GM23338 (cell line): ENCODE data around the gene TMA7. TPM values are rescaled to one million over a fixed set of nuclear protein-coding genes. Genes with fewer than 3 reads are reported as not detected.

Source experiments
- ATAC-seq: fragments of 200-7000 bp; cut with Tn5 transposase; 3 replicates; pipeline ENCODE4 v1.9.1; 2020
- DNase-seq: peaks from one replicate; pipeline ENCODE4 v3.0.0-alpha.2; 2015; ENCODE audit warnings: low spot score
- H2AFZ ChIP-seq: fragments of 200-600 bp; sonication (generic); 2 replicates; pipeline ENCODE4 v1.8.0; 2016; ENCODE audit warnings: antibody characterized with exemption, mild to moderate bottlenecking, moderate library complexity
- H3F3A ChIP-seq: fragments of 200-600 bp; sonication (generic); replicated peaks from 2 replicates; pipeline ENCODE4 v1.8.0; 2017; ENCODE audit warnings: antibody characterized with exemption, mixed run types, low read depth
- H3K27ac ChIP-seq: fragments of 200-600 bp; sonication (generic); 2 replicates; pipeline ENCODE4 v1.6.1; 2016; ENCODE audit warnings: low read depth
- H3K27me3 ChIP-seq: fragments of 200-600 bp; sonication (generic); 2 replicates; pipeline ENCODE4 v1.8.0; 2016; ENCODE audit warnings: mild to moderate bottlenecking, mixed run types, moderate library complexity; ENCODE audit not compliant: insufficient read depth
- H3K36me3 ChIP-seq: fragments of 200-600 bp; sonication (generic); 2 replicates; pipeline ENCODE4 v1.8.0; 2016; ENCODE audit warnings: mild to moderate bottlenecking; ENCODE audit not compliant: insufficient read depth
- H3K4me1 ChIP-seq: fragments of 200-600 bp; sonication (generic); 2 replicates; pipeline ENCODE4 v1.8.0; 2016; ENCODE audit warnings: mild to moderate bottlenecking, moderate library complexity; ENCODE audit not compliant: insufficient read depth
- H3K4me2 ChIP-seq: fragments of 200-600 bp; sonication (generic); 2 replicates; pipeline ENCODE4 v1.7.1; 2017; ENCODE audit warnings: mixed run types
- H3K4me3 ChIP-seq: fragments of 200-600 bp; sonication (generic); 2 replicates; pipeline ENCODE4 v1.6.1; 2016; ENCODE audit warnings: mixed run types
- H3K79me2 ChIP-seq: fragments of 200-600 bp; sonication (generic); replicated peaks from 2 replicates; pipeline ENCODE4 v1.8.0; 2017; ENCODE audit warnings: mild to moderate bottlenecking; ENCODE audit not compliant: insufficient read depth
- H3K9me2 ChIP-seq: fragments of 200-600 bp; sonication (generic); 2 replicates; pipeline ENCODE4 v1.8.0; 2017; ENCODE audit not compliant: insufficient read depth
- H4K20me1 ChIP-seq: fragments of 200-600 bp; sonication (generic); replicated peaks from 2 replicates; pipeline ENCODE4 v1.8.0; 2017; ENCODE audit warnings: mild to moderate bottlenecking; ENCODE audit not compliant: insufficient read depth
- H3K27ac Mint-ChIP-seq: 2 replicates; pipeline ENCODE4 v1.8.0; 2020; ENCODE audit warnings: inconsistent platforms, mild to moderate bottlenecking, moderate library complexity, mixed read lengths
- H3K27me3 Mint-ChIP-seq: 3 replicates; pipeline ENCODE4 v1.8.0; 2022; ENCODE audit warnings: low read depth, mild to moderate bottlenecking, moderate library complexity, mixed read lengths, inconsistent platforms; ENCODE audit not compliant: insufficient read depth, poor library complexity
- H3K36me3 Mint-ChIP-seq: 3 replicates; pipeline ENCODE4 v1.8.0; 2021; ENCODE audit warnings: low read depth, mild to moderate bottlenecking, inconsistent platforms, moderate library complexity, mixed read lengths
- H3K4me1 Mint-ChIP-seq: 3 replicates; pipeline ENCODE4 v1.8.0; 2020; ENCODE audit warnings: mild to moderate bottlenecking, inconsistent platforms, mixed read lengths
- H3K4me3 Mint-ChIP-seq: 3 replicates; pipeline ENCODE4 v1.8.0; 2021; ENCODE audit warnings: moderate library complexity, mild to moderate bottlenecking, inconsistent platforms, mixed read lengths
- H3K9me3 Mint-ChIP-seq: 3 replicates; pipeline ENCODE4 v1.8.0; 2020; ENCODE audit warnings: moderate library complexity, mild to moderate bottlenecking, inconsistent platforms, mixed read lengths
- CREB1 ChIP-seq: fragments of 250-450 bp; sonication (Bioruptor Pico); IDR thresholded peaks from 2 replicates; pipeline ENCODE4 v1.5.0; 2020; ENCODE audit warnings: low read depth, mild to moderate bottlenecking, moderate library complexity
- CTCF ChIP-seq, 2 experiments: fragments of 200-600 bp in 1 of 2; sonication (generic) in 1 of 2; conservative IDR thresholded peaks; 2 replicates each; pipeline versions ENCODE4 v1.5.1 to v1.6.1; 2016 to 2017; ENCODE audit warnings: antibody characterized with exemption in 2 of 2, low read depth in 2 of 2, mild to moderate bottlenecking in 2 of 2, moderate library complexity in 1 of 2
- ETS1 ChIP-seq: IDR thresholded peaks from 2 replicates; pipeline ENCODE4 v1.6.1; 2016; ENCODE audit warnings: antibody characterized with exemption
- EZH2 ChIP-seq: fragments of 200-600 bp; sonication (generic); IDR thresholded peaks from one replicate; pipeline ENCODE4 v1.8.0; 2017; ENCODE audit warnings: antibody characterized with exemption, mild to moderate bottlenecking, low read depth; ENCODE audit not compliant: unreplicated experiment
- EZH2phosphoT487 ChIP-seq: fragments of 200-600 bp; sonication (generic); IDR thresholded peaks from one replicate; pipeline ENCODE4 v1.8.1; 2018; ENCODE audit warnings: antibody characterized with exemption; ENCODE audit not compliant: unreplicated experiment
- JUNB ChIP-seq: IDR thresholded peaks from one replicate; pipeline ENCODE4 v1.6.1; 2016; ENCODE audit warnings: antibody characterized with exemption; ENCODE audit not compliant: unreplicated experiment
- NANOG ChIP-seq: IDR thresholded peaks from 2 replicates; pipeline ENCODE4 v1.6.1; 2016; ENCODE audit warnings: antibody characterized with exemption, borderline replicate concordance
- POLR2AphosphoS5 ChIP-seq: IDR thresholded peaks from 2 replicates; pipeline ENCODE4 v1.6.1; 2016; ENCODE audit warnings: antibody characterized with exemption, low read depth
- REST ChIP-seq: IDR thresholded peaks from one replicate; pipeline ENCODE4 v1.6.1; 2018; ENCODE audit warnings: antibody characterized with exemption; ENCODE audit not compliant: unreplicated experiment
- STAT1 ChIP-seq: IDR thresholded peaks from one replicate; pipeline ENCODE4 v1.6.1; 2016; ENCODE audit warnings: antibody characterized with exemption; ENCODE audit not compliant: unreplicated experiment
- ZNF114 ChIP-seq: fragments of 250-450 bp; sonication (Bioruptor Pico); IDR thresholded peaks from 2 replicates; pipeline ENCODE4 v1.5.0; 2020; ENCODE audit warnings: mild to moderate bottlenecking, moderate library complexity
- ZNF331 ChIP-seq: fragments of 250-450 bp; sonication (Bioruptor Pico); IDR thresholded peaks from 2 replicates; pipeline ENCODE4 v1.5.0; 2020; ENCODE audit warnings: low read depth, mild to moderate bottlenecking, moderate library complexity
- ZNF462 ChIP-seq: fragments of 250-450 bp; sonication (Bioruptor Pico); IDR thresholded peaks from 2 replicates; pipeline ENCODE4 v1.5.0; 2020; ENCODE audit warnings: mild to moderate bottlenecking, moderate library complexity
- polyA plus RNA-seq: library from polyadenylated mRNA; unstranded; fragments of >200 nt; fragmentation: Nextera tagmentation; extraction: Ambion mirVana; gene quantifications from 2 replicates; pipeline ENCODE4 v1.2.1, GENCODE V29; 2016
- total RNA-seq: library from RNA; depleted of rRNA; stranded (reverse); fragments of >200 nt; shearing (Covaris generic); gene quantifications from 2 replicates; pipeline ENCODE4 v1.2.3, GENCODE V29; 2014

TMA7 gene
- total and polyA plus RNA-seq, 2 experiments from 2014 or later, result 419 to 2,089 TPM

GRCh38 chr3:48426401-48426909 is 13.6 kb upstream of the TMA7 start:
- Histone ChIP-seq H3K27me3 (no peaks in the 10 kb centered on the region), H3K4me2 (no peak overlapping the region), H2AFZ (no peak overlapping the region), H4K20me1 (peaks cover 30% of the 10 kb centered on the region), H3K4me3 (0 out of 2 replicates have a peak overlapping the region, but pooled peaks have one; percentile 23), H3F3A (peaks cover 11% of the 10 kb centered on the region), H3K36me3 (no peaks in the 10 kb centered on the region; the same call in 1 of the 2 replicates), H3K9me2 (no peaks in the 10 kb centered on the region), H3K27ac (0 out of 2 replicates have a peak overlapping the region, but pooled peaks have one; percentile 39), H3K4me1 (peaks cover 30% of the 10 kb centered on the region), H3K79me2 (peaks cover 60% of the 10 kb centered on the region)
- Mint-ChIP-seq H3K4me3 (no peak overlapping the region; the same call in 2 of the 3 replicates), H3K9me3 (peaks cover 3% of the 10 kb centered on the region; the same call in 1 of the 3 replicates), H3K27me3 (peaks cover 18% of the 10 kb centered on the region), H3K36me3 (peaks cover 38% of the 10 kb centered on the region), H3K4me1 (peaks cover 51% of the 10 kb centered on the region), H3K27ac (no peak overlapping the region)
- DNase-seq (no peak), ATAC-seq (no peak)
- TF ChIP-seq EZH2phosphoT487 (no peak), REST (no peak), NANOG (no peak), CREB1 (CRISPR knock-in tag) (no peak), ZNF114 (CRISPR knock-in tag) (no peak), POLR2AphosphoS5 (no peak), EZH2 (no peak), CTCF (conservative IDR thresholded peaks at IDR 0.05; ENCODE audit: low read depth in 2 of 2) (no peak), STAT1 (no peak), ETS1 (no peak), ZNF462 (CRISPR knock-in tag) (no peak), JUNB (no peak), ZNF331 (CRISPR knock-in tag) (no peak)
